H1 (cell line): ENCODE results near the gene C20orf141. TPM values are rescaled to one million over a fixed set of nuclear protein-coding genes. Genes with fewer than 3 reads are reported as not detected.

Experiments
- POLR2A ChIP-seq, 2 experiments: IDR thresholded peaks; 1 replicate in 1 of 2; 2 replicates in 1 of 2; pipeline ENCODE4 v1.6.1; 2011; ENCODE audit warnings: low read depth in 2 of 2, low read length in 2 of 2, mild to moderate bottlenecking in 2 of 2; ENCODE audit errors: control extremely low read depth in 1 of 2
- SUZ12 ChIP-seq: fragments of 200-600 bp; sonication (generic); IDR thresholded peaks from 2 replicates; pipeline ENCODE4 v1.6.1; 2012; ENCODE audit warnings: mild to moderate bottlenecking, inconsistent platforms, low read length, moderate library complexity, mixed read lengths
- TEAD4 ChIP-seq: IDR thresholded peaks from 2 replicates; pipeline ENCODE4 v1.6.1; 2012; ENCODE audit warnings: low read depth, low read length, inconsistent platforms, mixed read lengths
- polyA plus RNA-seq, 7 experiments: library from polyadenylated mRNA; depleted of rRNA in 3 of 7; stranded (reverse) in 5 of 7; unstranded in 2 of 7; fragments of >200 nt in 5 of 7; fragments of 200-250 nt in 2 of 7; gene quantifications; 1 replicate in 5 of 7; 2 replicates in 1 of 7; 4 replicates in 1 of 7; pipeline versions ENCODE4 v1.2.1 to v1.2.3, GENCODE V29; 2011 to 2013; ENCODE audit warnings: missing spikeins in 2 of 7, mixed read lengths in 2 of 7
- total RNA-seq: library from RNA; stranded (reverse); fragmentation: NEBNext Ultra II Directional; extraction: Animal tissue kit (Norgen Biotek cat#: 25700); gene quantifications from 2 replicates; pipeline ENCODE4 v1.2.1, GENCODE V29; 2021
- TF ChIP-seq, protein P1 (sequence below): IDR thresholded peaks from 2 replicates; pipeline ENCODE4 v1.6.1; 2012; ENCODE audit warnings: inconsistent platforms

C20orf141 gene
- total and polyA plus RNA-seq, 2 of the 8 experiments (the other 6 are each of a cell fraction or from before 2014, with no cell fraction given), result not detected

DNA sequence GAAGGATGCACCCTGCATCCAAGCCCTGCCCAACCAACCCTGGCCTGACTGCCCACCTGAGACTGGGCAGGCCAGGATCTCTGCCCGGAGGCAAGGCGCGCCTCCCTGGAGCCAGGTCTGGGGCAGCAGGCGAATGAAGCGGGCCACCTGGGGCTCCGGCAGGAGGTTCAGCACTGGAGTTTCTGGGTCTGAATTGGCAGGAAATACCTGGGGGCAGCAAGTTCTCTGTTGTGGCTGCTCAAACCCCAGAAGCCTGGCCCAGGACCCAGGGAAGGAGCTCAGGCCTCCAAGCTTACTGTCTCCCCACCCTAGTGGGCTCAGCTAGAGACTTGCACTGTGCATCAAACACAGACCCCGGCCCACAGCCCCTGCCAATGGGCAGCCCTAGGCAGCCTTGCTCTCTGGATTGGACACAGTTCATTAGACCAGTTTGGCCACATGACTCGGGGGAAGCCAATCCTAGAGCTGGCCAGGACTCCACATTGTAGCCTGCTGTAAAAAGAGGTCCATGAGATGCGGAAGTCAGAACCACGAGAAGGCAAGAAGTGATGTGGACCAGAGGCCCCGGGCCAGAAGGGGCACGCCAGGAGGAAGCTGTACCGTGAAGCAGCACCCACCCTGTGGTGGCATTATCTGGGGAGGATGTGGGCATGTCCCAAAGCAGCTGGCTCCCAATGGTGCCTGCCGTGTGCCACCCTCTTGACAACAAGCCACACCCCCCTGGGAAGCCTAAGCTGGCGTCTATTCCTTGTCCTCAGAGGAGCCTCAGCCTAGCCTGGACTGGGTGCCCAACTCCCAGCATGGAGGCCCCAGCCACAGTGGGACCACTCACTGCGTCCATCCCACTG lies 17.4 kb upstream of the C20orf141 start (continued):
- no peak for TF ChIP-seq SUZ12
- TF ChIP-seq POLR2A (IDR thresholded peaks at IDR 0.05; ENCODE audit: control extremely low read depth in 1 of 2, low read depth in 2 of 2, low read length in 2 of 2), result no peak
- no peak for TF ChIP-seq TEAD4
- TF ChIP-seq, protein P1, sequence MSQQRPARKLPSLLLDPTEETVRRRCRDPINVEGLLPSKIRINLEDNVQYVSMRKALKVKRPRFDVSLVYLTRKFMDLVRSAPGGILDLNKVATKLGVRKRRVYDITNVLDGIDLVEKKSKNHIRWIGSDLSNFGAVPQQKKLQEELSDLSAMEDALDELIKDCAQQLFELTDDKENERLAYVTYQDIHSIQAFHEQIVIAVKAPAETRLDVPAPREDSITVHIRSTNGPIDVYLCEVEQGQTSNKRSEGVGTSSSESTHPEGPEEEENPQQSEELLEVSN, result no peak
